ENCODE measurements around the gene TPRN.

The TPRN gene

DNA sequence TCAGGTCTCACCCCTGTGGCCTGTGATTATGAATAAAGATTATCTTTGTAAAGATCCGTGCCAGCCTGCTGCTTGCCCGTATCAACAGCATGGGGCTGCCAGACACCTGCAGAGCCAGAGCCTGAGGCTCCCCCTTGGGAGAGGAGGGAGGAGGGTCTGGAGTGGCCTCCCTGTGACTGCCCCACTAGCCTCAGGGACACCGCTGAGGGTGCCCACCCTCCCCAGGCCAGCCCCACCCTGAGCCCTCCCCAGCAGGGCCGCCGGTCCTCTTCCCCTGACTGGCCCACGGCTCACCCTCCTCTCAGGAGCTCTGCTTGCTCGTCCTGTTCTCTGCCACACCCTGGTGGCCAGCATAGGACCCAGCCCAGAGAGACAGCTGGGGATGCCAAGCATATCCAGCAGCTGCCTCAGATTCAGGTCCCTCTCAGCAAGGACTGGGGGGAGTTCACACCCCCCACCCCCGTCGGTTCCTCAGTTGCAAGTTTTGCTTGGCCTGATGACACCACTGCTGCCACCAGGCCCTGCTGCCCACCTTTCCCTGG, 10.2 kb downstream of the TPRN start:
- Histone ChIP-seq H3K27ac (ENCODE audit: low read depth, low read length, poor library complexity, severe bottlenecking) (no peak overlapping the region), H3K4me2 (ENCODE audit: low read length) (no peak overlapping the region), H3K4me1 (ENCODE audit: insufficient read depth, low read length, severe bottlenecking) (peaks cover 30% of the 10 kb centered on the region), H3K79me2 (ENCODE audit: insufficient read depth, low read length) (peaks cover 4% of the 10 kb centered on the region), H4K20me1 (ENCODE audit: insufficient read depth, low read length) (no peaks in the 10 kb centered on the region), H3K36me3 (ENCODE audit: insufficient read depth, low read length) (peaks cover 15% of the 10 kb centered on the region), H2AFZ (ENCODE audit: low read length) (no peak overlapping the region), H3K9ac (ENCODE audit: low read length) (no peak overlapping the region; the same call in 1 of the 2 replicates), H3K27me3 (ENCODE audit: insufficient read depth, low read length) (0 out of 2 replicates have a peak, but pooled peaks cover 5% of the 10 kb centered on the region), H3K9me3 (ENCODE audit: low read length) (no peaks in the 10 kb centered on the region), H3K9me2 (ENCODE audit: low read depth, low read length) (no peaks in the 10 kb centered on the region), H3K4me3 (ENCODE audit: low read depth, low read length, poor library complexity, severe bottlenecking) (no peak overlapping the region), H3F3A (ENCODE audit: insufficient read depth, low read length) (no peaks in the 10 kb centered on the region)
- TF ChIP-seq EZH2 (IDR thresholded peaks at IDR 0.05; ENCODE audit: borderline replicate concordance, low read length) (no peak), CTCF (IDR thresholded peaks at IDR 0.05; ENCODE audit: low read length) (no peak)

GRCh38 chr9:137189297-137190295, 10.9 kb downstream of the TPRN start:
- Histone ChIP-seq H3K27ac (ENCODE audit: low read depth, low read length, poor library complexity, severe bottlenecking) (peak overlapping the region; percentile 55), H2AFZ (ENCODE audit: low read length) (no peak overlapping the region), H3K4me1 (ENCODE audit: insufficient read depth, low read length, severe bottlenecking) (peaks cover 30% of the 10 kb centered on the region), H3K79me2 (ENCODE audit: insufficient read depth, low read length) (peaks cover 4% of the 10 kb centered on the region), H3K9me2 (ENCODE audit: low read depth, low read length) (no peaks in the 10 kb centered on the region), H3K4me3 (ENCODE audit: low read depth, low read length, poor library complexity, severe bottlenecking) (peak overlapping the region; percentile 72), H3K27me3 (ENCODE audit: insufficient read depth, low read length) (0 out of 2 replicates have a peak, but pooled peaks cover 4% of the 10 kb centered on the region), H3K9ac (ENCODE audit: low read length) (peak overlapping the region; percentile 69), H3K36me3 (ENCODE audit: insufficient read depth, low read length) (peaks cover 15% of the 10 kb centered on the region), H4K20me1 (ENCODE audit: insufficient read depth, low read length) (no peaks in the 10 kb centered on the region), H3K4me2 (ENCODE audit: low read length) (peak overlapping the region; percentile 68), H3K9me3 (ENCODE audit: low read length) (no peaks in the 10 kb centered on the region), H3F3A (ENCODE audit: insufficient read depth, low read length) (no peaks in the 10 kb centered on the region)
- no peak for TF ChIP-seq CTCF (IDR thresholded peaks at IDR 0.05; ENCODE audit: low read length)
- TF ChIP-seq EZH2 (IDR thresholded peaks at IDR 0.05; ENCODE audit: borderline replicate concordance, low read length), result no peak

DNA sequence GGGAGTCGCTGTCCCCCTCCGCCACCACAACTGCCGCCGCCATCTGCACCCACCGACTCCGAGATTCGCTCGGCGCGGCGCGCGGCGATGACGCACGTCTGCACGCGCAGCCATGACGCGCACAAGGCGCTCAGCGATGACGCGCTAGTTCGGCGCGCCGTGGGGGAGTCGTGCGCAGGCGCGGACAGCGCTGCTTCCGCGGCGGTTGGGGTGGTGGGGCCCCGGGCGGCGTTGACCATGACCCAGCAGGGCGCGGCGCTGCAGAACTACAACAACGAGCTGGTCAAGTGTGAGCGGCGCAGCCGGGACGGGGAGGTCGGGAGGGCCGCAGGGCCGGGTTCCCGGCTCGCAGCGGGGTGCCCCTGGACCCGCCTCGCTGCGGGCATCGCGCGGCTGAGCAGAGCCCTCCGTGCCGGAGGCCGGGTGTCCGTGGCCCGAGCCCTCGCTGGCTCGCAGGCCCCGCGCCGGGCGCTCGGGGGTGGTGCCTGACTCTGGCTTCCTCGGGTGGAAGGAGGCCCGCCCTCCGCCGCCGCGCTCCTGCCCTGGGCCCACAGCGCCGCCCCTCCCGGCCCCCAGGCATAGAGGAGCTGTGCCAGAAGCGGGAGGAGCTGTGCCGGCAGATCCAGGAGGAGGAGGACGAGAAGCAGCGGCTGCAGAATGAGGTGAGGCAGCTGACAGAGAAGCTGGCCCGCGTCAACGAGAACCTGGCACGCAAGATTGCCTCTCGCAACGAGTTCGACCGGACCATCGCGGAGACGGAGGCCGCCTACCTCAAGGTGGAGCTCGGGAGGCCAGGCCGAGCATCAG, 11.8 kb downstream of the TPRN start, which contains the start of the genes ANAPC2 and SSNA1:
Gene ANAPC2, minus strand, starts transcription at position 71 of the 807 bp plus-strand sequence. Its CDS starts 28 bp downstream, at position 43.
Gene SSNA1, plus strand, starts transcription at position 187 of the 807 bp plus-strand sequence. Its CDS starts 51 bp downstream, at position 238.
- no peaks in the 10 kb centered on the region for H3K27me3 ChIP-seq (ENCODE audit: insufficient read depth, low read length)
- peak within 1 kb of the TSS; percentile 69 for H3K9ac ChIP-seq (ENCODE audit: low read length)
- peak within 1 kb of the TSS; percentile 55 for H3K27ac ChIP-seq (ENCODE audit: low read depth, low read length, poor library complexity, severe bottlenecking)
- H3K4me1 ChIP-seq (ENCODE audit: insufficient read depth, low read length, severe bottlenecking), result peaks cover 30% of the 10 kb centered on the region
- peak within 1 kb of the TSS; percentile 72 for H3K4me3 ChIP-seq (ENCODE audit: low read depth, low read length, poor library complexity, severe bottlenecking)
- H3K79me2 ChIP-seq (ENCODE audit: insufficient read depth, low read length), result peaks cover 4% of the 10 kb centered on the region
- peaks cover 19% of the 10 kb centered on the region for H3K36me3 ChIP-seq (ENCODE audit: insufficient read depth, low read length)
- no peaks in the 10 kb centered on the region for H3F3A ChIP-seq (ENCODE audit: insufficient read depth, low read length)
- peak within 1 kb of the TSS; percentile 89 for H3K4me2 ChIP-seq (ENCODE audit: low read length)
- no peak within 1 kb of the TSS for H2AFZ ChIP-seq (ENCODE audit: low read length)
- no peaks in the 10 kb centered on the region for H3K9me2 ChIP-seq (ENCODE audit: low read depth, low read length)
- peak; percentile 57 for TF ChIP-seq CTCF (IDR thresholded peaks at IDR 0.05; ENCODE audit: low read length)
- TF ChIP-seq EZH2 (IDR thresholded peaks at IDR 0.05; ENCODE audit: borderline replicate concordance, low read length), result no peak
- H3K9me3 ChIP-seq (ENCODE audit: low read length), result no peaks in the 10 kb centered on the region
- no peaks in the 10 kb centered on the region for H4K20me1 ChIP-seq (ENCODE audit: insufficient read depth, low read length)

Measured in OCI-LY1 (cell line).